ENCODE data around the gene HNRNPL.

The HNRNPL gene

DNA sequence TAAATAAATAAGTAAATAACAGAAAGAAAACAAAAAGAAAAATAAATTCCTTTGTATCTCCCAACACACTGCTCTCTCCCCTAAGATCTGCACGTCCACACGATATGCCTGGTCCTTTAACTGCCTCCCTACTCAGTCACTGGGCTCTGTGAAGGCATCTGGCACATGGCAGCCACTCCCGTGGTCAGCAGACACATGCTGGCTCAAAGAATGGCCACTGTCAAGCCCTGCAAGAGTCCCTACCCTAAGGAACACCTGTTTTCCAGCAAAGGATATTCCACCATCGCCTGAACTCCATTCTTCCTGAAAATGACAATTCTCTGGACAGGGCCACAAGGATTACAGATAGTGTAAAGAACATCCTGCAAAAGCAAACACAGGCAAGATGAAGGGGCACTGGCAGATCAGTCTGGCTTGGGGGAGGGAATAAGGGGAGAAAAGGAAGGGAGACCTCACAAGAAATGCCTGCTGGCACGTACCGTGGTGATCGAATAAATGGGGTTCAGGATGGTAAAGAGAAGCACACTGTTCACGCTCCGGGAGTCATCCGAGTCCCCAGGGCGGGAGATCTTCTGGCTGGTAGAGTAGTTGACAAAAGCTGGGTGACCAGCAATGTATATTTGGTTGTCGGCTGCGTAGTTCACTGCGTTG, 4.3 kb downstream of the HNRNPL start:
- Histone ChIP-seq H2AK5ac (ENCODE audit: low read depth, low read length) (no peak overlapping the region), H3K14ac (ENCODE audit: low read length) (no peak overlapping the region), H3K9ac (ENCODE audit: low read depth, low read length, poor library complexity) (no peak overlapping the region), H3K36me3 (replicated peaks in 1 of 2; ENCODE audit: control insufficient read depth in 2 of 2, insufficient read depth in 2 of 2, low read length in 2 of 2) (peaks cover 64 to 85% of the 10 kb centered on the region in 2 donors), H3K27me3 (ENCODE audit: control insufficient read depth in 3 of 3, insufficient read depth in 3 of 3, low read depth in 1 of 3, low read length in 3 of 3) (no peaks in the 10 kb centered on the region), H2AFZ (ENCODE audit: low read length) (no peak overlapping the region), H3K18ac (ENCODE audit: low read length) (no peak overlapping the region), H2BK15ac (ENCODE audit: low read length) (no peak overlapping the region), H3K4me2 (ENCODE audit: insufficient read depth, low read length, poor library complexity, severe bottlenecking) (no peak overlapping the region), H3K4me1 (ENCODE audit: control insufficient read depth in 2 of 2, insufficient read depth in 1 of 2, low read depth in 1 of 2, low read length in 2 of 2) (peaks cover 7 to 9% of the 10 kb centered on the region in 2 donors), H2BK5ac (ENCODE audit: low read length) (no peak overlapping the region), H3K79me1 (ENCODE audit: low read depth, low read length) (peaks cover 12% of the 10 kb centered on the region), H3K4me3 (ENCODE audit: low read length in 2 of 2) (no peak overlapping the region), H3K23ac (ENCODE audit: low read depth, low read length, poor library complexity) (no peak overlapping the region), H2BK120ac (ENCODE audit: low read depth, low read length) (no peak overlapping the region), H4K8ac (ENCODE audit: low read depth, low read length) (no peak overlapping the region), H3K4ac (ENCODE audit: low read length) (no peak overlapping the region), H4K91ac (ENCODE audit: low read depth, low read length, poor library complexity) (no peak overlapping the region), H3K27ac (replicated peaks; ENCODE audit: low read length) (no peak overlapping the region), H3K9me3 (replicated peaks in 1 of 2; ENCODE audit: control insufficient read depth in 2 of 2, insufficient read depth in 1 of 2, low read depth in 1 of 2, low read length in 2 of 2) (no peaks in the 10 kb centered on the region), H2BK12ac (ENCODE audit: low read length) (no peak overlapping the region)
- no CpG with 5 or more reads among the region's 14 CpGs for WGBS, 2 donors (ENCODE audit: extremely low coverage in 2 of 2, insufficient read length in 2 of 2, insufficient replicate concordance in 1 of 2)
- DNase-seq (ENCODE audit: low spot score): no peak

DNA sequence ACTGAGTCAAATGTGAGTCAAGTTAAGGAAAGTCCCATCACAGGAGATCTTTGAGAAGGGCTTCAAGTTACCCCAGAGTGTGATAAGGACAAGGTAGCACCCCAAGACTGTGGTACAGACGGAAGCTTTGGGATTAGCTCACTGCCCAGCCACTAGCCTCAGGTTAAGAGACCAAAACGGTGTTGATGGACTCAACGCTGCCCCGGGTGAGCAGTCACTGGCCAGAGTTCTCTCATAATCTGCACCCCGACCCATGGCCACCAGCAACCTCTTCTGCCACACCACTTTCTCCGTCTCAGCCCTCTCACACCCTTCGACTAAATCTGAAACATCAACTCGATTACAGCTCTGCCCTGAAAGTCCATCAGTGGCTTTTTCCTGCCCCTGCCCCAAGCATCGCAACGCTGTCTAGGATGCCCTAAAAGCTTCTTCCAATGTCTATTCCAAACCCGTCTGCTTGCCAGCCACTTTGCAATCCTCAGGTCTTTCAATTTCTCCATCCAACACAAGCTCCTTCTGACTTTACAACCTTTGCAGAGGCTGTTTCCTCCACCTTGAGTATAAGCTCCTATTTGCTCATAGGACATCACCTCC, 5.6 kb downstream of the HNRNPL start:
- no CpG with 5 or more reads among the region's 11 CpGs for WGBS, 2 donors (ENCODE audit: extremely low coverage in 2 of 2, insufficient read length in 2 of 2, insufficient replicate concordance in 1 of 2)

DNA sequence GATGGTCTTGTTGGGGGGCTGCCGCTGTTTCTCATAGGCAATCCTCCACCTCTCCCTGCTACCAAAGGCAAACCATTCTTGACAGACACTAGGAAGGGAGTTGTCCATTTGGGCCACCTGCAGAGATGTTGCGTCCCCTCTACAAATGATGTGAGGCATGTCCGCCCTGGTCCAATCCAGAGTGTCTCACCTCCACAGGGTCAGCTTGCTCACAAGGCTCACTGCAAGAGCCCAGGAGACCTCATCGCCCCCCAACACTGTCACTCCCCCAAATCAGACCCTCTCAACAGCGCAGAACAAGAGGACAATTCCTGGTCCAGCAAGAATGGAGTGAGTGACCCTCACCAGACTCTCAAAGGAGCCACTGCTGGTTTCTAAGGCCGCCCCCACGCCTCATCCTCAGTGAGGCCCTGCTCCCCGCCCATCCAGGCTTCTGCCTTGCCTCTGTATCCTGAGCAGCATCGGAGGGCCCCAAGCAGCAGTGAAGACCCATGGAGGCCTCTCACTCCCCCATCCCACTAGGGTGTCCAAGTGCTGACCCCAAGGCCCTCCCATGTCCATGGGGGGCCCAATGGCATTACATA, 6.5 kb downstream of the HNRNPL start:
- Histone ChIP-seq H3K4me2 (ENCODE audit: insufficient read depth, low read length, poor library complexity, severe bottlenecking) (no peak overlapping the region), H2BK5ac (ENCODE audit: low read length) (peak overlapping the region; percentile 13), H3K4me3 (ENCODE audit: low read length in 2 of 2) (no peak overlapping the region), H3K9me3 (replicated peaks in 1 of 2; ENCODE audit: control insufficient read depth in 2 of 2, insufficient read depth in 1 of 2, low read depth in 1 of 2, low read length in 2 of 2) (no peaks in the 10 kb centered on the region), H2AK5ac (ENCODE audit: low read depth, low read length) (no peak overlapping the region), H3K9ac (ENCODE audit: low read depth, low read length, poor library complexity) (no peak overlapping the region), H3K79me1 (ENCODE audit: low read depth, low read length) (peaks cover 12% of the 10 kb centered on the region), H3K36me3 (replicated peaks in 1 of 2; ENCODE audit: control insufficient read depth in 2 of 2, insufficient read depth in 2 of 2, low read length in 2 of 2) (peaks cover 83 to 100% of the 10 kb centered on the region in 2 donors), H3K14ac (ENCODE audit: low read length) (no peak overlapping the region), H3K27me3 (ENCODE audit: control insufficient read depth in 3 of 3, insufficient read depth in 3 of 3, low read depth in 1 of 3, low read length in 3 of 3) (no peaks in the 10 kb centered on the region), H3K18ac (ENCODE audit: low read length) (no peak overlapping the region), H3K23ac (ENCODE audit: low read depth, low read length, poor library complexity) (no peak overlapping the region), H4K8ac (ENCODE audit: low read depth, low read length) (no peak overlapping the region), H3K4me1 (ENCODE audit: control insufficient read depth in 2 of 2, insufficient read depth in 1 of 2, low read depth in 1 of 2, low read length in 2 of 2) (peaks cover 3 to 5% of the 10 kb centered on the region in 2 donors), H2BK15ac (ENCODE audit: low read length) (no peak overlapping the region), H4K91ac (ENCODE audit: low read depth, low read length, poor library complexity) (no peak overlapping the region), H2BK12ac (ENCODE audit: low read length) (no peak overlapping the region), H3K4ac (ENCODE audit: low read length) (no peak overlapping the region), H3K27ac (replicated peaks; ENCODE audit: low read length) (no peak overlapping the region), H2BK120ac (ENCODE audit: low read depth, low read length) (no peak overlapping the region), H2AFZ (ENCODE audit: low read length) (no peak overlapping the region)
- whole genome bisulfite sequencing, 2 donors (ENCODE audit: extremely low coverage in 2 of 2, insufficient read length in 2 of 2, insufficient replicate concordance in 1 of 2): no CpG with 5 or more reads among the region's 9 CpGs
- DNase-seq (ENCODE audit: low spot score): no peak

More for the DNA sequence above, 5.6 kb downstream of the HNRNPL start:
- Histone ChIP-seq H3K36me3 (replicated peaks in 1 of 2; ENCODE audit: control insufficient read depth in 2 of 2, insufficient read depth in 2 of 2, low read length in 2 of 2) (peaks cover 74 to 99% of the 10 kb centered on the region in 2 donors), H2BK12ac (ENCODE audit: low read length) (no peak overlapping the region), H4K8ac (ENCODE audit: low read depth, low read length) (no peak overlapping the region), H3K18ac (ENCODE audit: low read length) (no peak overlapping the region), H2BK5ac (ENCODE audit: low read length) (peak overlapping the region; percentile 0), H2AFZ (ENCODE audit: low read length) (no peak overlapping the region), H3K27me3 (ENCODE audit: control insufficient read depth in 3 of 3, insufficient read depth in 3 of 3, low read depth in 1 of 3, low read length in 3 of 3) (no peaks in the 10 kb centered on the region), H3K79me1 (ENCODE audit: low read depth, low read length) (peaks cover 12% of the 10 kb centered on the region), H2BK120ac (ENCODE audit: low read depth, low read length) (no peak overlapping the region), H3K23ac (ENCODE audit: low read depth, low read length, poor library complexity) (no peak overlapping the region), H3K9me3 (replicated peaks in 1 of 2; ENCODE audit: control insufficient read depth in 2 of 2, insufficient read depth in 1 of 2, low read depth in 1 of 2, low read length in 2 of 2) (no peaks in the 10 kb centered on the region), H4K91ac (ENCODE audit: low read depth, low read length, poor library complexity) (no peak overlapping the region), H2BK15ac (ENCODE audit: low read length) (no peak overlapping the region), H3K27ac (replicated peaks; ENCODE audit: low read length) (no peak overlapping the region), H3K9ac (ENCODE audit: low read depth, low read length, poor library complexity) (no peak overlapping the region), H3K4ac (ENCODE audit: low read length) (no peak overlapping the region), H2AK5ac (ENCODE audit: low read depth, low read length) (no peak overlapping the region), H3K4me2 (ENCODE audit: insufficient read depth, low read length, poor library complexity, severe bottlenecking) (no peak overlapping the region), H3K4me1 (ENCODE audit: control insufficient read depth in 2 of 2, insufficient read depth in 1 of 2, low read depth in 1 of 2, low read length in 2 of 2) (peaks cover 7 to 9% of the 10 kb centered on the region in 2 donors), H3K4me3 (ENCODE audit: low read length in 2 of 2) (no peak overlapping the region), H3K14ac (ENCODE audit: low read length) (no peak overlapping the region)
- DNase-seq (ENCODE audit: low spot score): no peak

DNA sequence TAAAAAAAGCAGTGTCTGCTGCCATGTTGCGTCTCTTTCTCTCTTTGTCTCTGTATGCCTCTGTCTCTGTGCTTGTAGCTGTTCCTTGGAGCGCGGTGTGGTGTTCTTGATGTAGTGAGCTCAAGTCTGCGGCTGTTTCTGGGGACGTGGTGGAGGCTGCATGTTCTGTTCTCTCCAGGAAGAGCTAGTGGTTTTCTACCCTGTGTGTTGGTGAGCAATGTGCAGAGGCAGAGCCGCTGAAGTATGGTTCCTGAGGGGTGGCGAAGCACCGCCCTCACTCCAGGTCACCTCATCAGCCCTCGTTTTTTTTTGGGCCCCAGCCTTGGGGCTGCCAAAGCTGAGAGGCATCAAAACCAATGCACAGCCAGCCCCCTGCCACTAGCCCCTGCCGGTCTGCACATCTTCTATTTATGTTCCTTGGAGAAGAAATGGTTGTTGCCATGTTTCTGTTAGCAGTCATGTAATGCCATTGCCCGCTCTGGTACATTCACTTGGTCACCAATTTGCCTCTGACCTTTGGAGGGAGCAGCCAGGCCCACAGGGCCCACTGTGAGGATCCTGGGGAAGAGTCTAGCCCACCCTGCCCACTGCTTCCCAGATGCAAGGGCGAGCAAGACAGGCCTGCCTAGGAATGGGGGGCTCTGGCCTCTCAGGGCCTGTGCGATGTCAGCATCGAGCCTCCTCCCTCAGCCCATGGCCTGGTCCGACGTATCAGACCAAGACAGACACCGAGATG, 7.2 kb downstream of the HNRNPL start:
- H3K14ac ChIP-seq (ENCODE audit: low read length): no peak overlapping the region
- no peaks in the 10 kb centered on the region for H3K27me3 ChIP-seq (ENCODE audit: control insufficient read depth in 3 of 3, insufficient read depth in 3 of 3, low read depth in 1 of 3, low read length in 3 of 3)
- H3K79me1 ChIP-seq (ENCODE audit: low read depth, low read length): peaks cover 10% of the 10 kb centered on the region
- H3K9me3 ChIP-seq (replicated peaks in 1 of 2; ENCODE audit: control insufficient read depth in 2 of 2, insufficient read depth in 1 of 2, low read depth in 1 of 2, low read length in 2 of 2): no peaks in the 10 kb centered on the region
- peaks cover 0 to 2% of the 10 kb centered on the region in 2 donors for H3K4me1 ChIP-seq (ENCODE audit: control insufficient read depth in 2 of 2, insufficient read depth in 1 of 2, low read depth in 1 of 2, low read length in 2 of 2)
- no peak overlapping the region for H2AK5ac ChIP-seq (ENCODE audit: low read depth, low read length)
- H3K9ac ChIP-seq (ENCODE audit: low read depth, low read length, poor library complexity): peak overlapping the region; percentile 52
- H2BK5ac ChIP-seq (ENCODE audit: low read length): peak overlapping the region; percentile 13
- H2BK120ac ChIP-seq (ENCODE audit: low read depth, low read length): no peak overlapping the region
- no peak overlapping the region for H2BK15ac ChIP-seq (ENCODE audit: low read length)
- no peak overlapping the region for H4K8ac ChIP-seq (ENCODE audit: low read depth, low read length)
- H3K23ac ChIP-seq (ENCODE audit: low read depth, low read length, poor library complexity): no peak overlapping the region
- no peak overlapping the region for H2BK12ac ChIP-seq (ENCODE audit: low read length)
- H3K18ac ChIP-seq (ENCODE audit: low read length): no peak overlapping the region
- WGBS, 2 donors (ENCODE audit: extremely low coverage in 2 of 2, insufficient read length in 2 of 2, insufficient replicate concordance in 1 of 2): no CpG with 5 or more reads among the region's 17 CpGs
- no peak overlapping the region for H4K91ac ChIP-seq (ENCODE audit: low read depth, low read length, poor library complexity)
- H3K4me2 ChIP-seq (ENCODE audit: insufficient read depth, low read length, poor library complexity, severe bottlenecking): no peak overlapping the region
- H3K27ac ChIP-seq (replicated peaks; ENCODE audit: low read length): peak overlapping the region; percentile 6
- H3K4me3 ChIP-seq (ENCODE audit: low read length in 2 of 2): no peak overlapping the region
- H3K4ac ChIP-seq (ENCODE audit: low read length): no peak overlapping the region
- H2AFZ ChIP-seq (ENCODE audit: low read length): no peak overlapping the region
- no peak for DNase-seq (ENCODE audit: low spot score)
- H3K36me3 ChIP-seq (replicated peaks in 1 of 2; ENCODE audit: control insufficient read depth in 2 of 2, insufficient read depth in 2 of 2, low read length in 2 of 2): peaks cover 87 to 100% of the 10 kb centered on the region in 2 donors

Measured in neuronal stem cell (in vitro differentiated cells).